AG08395 (cell line): ENCODE results near the gene YWHAQ.
"Not testable (repeated sequence)": the region's sequence is repeated elsewhere in the genome, so short reads cannot be mapped to it uniquely, and the experiment has no call there.

ENCODE experiments used
- DNase-seq: peaks from one replicate; pipeline ENCODE4 v3.0.0; 2012; ENCODE audit warnings: mixed read lengths, low spot score

Gene YWHAQ

GRCh38 chr2:9552219-9553178, 78.3 kb downstream of the YWHAQ start:
- no peak for DNase-seq

GRCh38 chr2:9550859-9551391, 79.9 kb downstream of the YWHAQ start:
- not testable (repeated sequence) for DNase-seq

- DNase-seq = no peak
Measured at GRCh38 chr2:9549420-9549819, 81.4 kb downstream of the YWHAQ start.

GRCh38 chr2:9548506-9548905, 82.3 kb downstream of the YWHAQ start:
- DNase-seq = no peak

- DNase-seq = no peak
Measured at GRCh38 chr2:9547262-9547991, 83.4 kb downstream of the YWHAQ start.

- no peak for DNase-seq
Measured at GRCh38 chr2:9545502-9545901, 85.3 kb downstream of the YWHAQ start.

- no peak for DNase-seq
Measured at GRCh38 chr2:9543557-9543956, 87.2 kb downstream of the YWHAQ start.

- DNase-seq = no peak
Measured at GRCh38 chr2:9539531-9539930, 91.3 kb downstream of the YWHAQ start.

- DNase-seq = peak; percentile 83
Measured at GRCh38 chr2:9538000-9538507, 92.7 kb downstream of the YWHAQ start.

GRCh38 chr2:9536504-9536903, 94.3 kb downstream of the YWHAQ start:
- DNase-seq = no peak

- DNase-seq = no peak
Measured at GRCh38 chr2:9535177-9535576, 95.6 kb downstream of the YWHAQ start.
